Measurements from ENCODE around the gene KCNT1. TPM values are rescaled to one million over a fixed set of nuclear protein-coding genes. Genes with fewer than 3 reads are reported as not detected.
"Not testable (repeated sequence)": the region's sequence is repeated elsewhere in the genome, so short reads cannot be mapped to it uniquely, and the experiment has no call there.

The KCNT1 gene
- polyA plus RNA-seq, 2 of the 4 experiments (the other 2 are of a cell fraction) = not detected

- ChIA-PET POLR2A (no interaction called here), CTCF (interaction anchor here (1.2 to 1.4 kb wide), 2 partner anchors 10 to 162 kb away, joined by 3 to 5 read pairs; no protein-coding TSS in a partner anchor)
- WGBS (ENCODE audit: missing lambda C conversion rate) = 24% methylated on average over 20 of the region's 29 CpGs
- H3K9me3 ChIP-seq = no peaks in the 10 kb centered on the region
- DNase-seq (ENCODE audit: low read depth in 1 of 2, low spot score in 1 of 2) (no peak), ATAC-seq (no peak), FAIRE-seq (no peak)
- H3K4me2 ChIP-seq = no peak overlapping the region
- no peaks in the 10 kb centered on the region for H3K4me1 ChIP-seq
- H3K27ac ChIP-seq = no peak overlapping the region
- TF ChIP-seq RCOR1 (IDR thresholded peaks at IDR 0.05; ENCODE audit: low read depth, low read length) = no peak
- no peak for TF ChIP-seq RARB (CRISPR knock-in tag; IDR thresholded peaks at IDR 0.05)
- no peak overlapping the region for H3K4me3 ChIP-seq
Observed at GRCh38 chr9:135666534-135667462, 35.2 kb upstream of the KCNT1 start.

DNA sequence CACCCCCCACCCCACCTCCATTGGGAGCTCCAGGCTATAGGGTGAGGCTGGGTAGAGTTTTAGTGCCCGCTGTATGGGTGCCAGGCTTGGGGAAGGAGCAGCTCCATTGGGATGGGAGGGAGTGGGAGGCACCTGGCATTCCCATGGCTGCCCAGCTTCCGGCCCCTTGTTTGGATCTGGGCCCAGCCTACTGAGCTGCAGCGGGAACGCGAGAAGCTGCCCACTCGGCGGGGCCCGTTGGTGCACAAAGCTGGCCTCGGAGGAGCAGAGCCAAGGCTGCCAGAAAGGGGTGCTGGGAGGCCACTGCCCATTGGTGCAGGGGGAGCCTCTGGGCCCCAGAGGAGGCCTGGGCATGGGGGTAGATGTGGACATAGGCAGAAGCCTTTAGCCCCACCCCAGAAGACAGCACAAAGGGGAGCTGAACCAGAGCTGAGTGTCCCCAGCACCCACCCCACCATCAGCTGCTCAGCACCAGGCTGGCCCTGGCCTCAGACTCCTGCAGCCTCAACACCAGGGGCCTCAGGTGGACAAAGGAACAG, 34.5 kb upstream of the KCNT1 start:
- TF ChIP-seq CBX8 (IDR thresholded peaks at IDR 0.05) = no peak
- no peak for TF ChIP-seq ATOH8 (CRISPR knock-in tag; IDR thresholded peaks at IDR 0.05; ENCODE audit: low read depth)
- TF ChIP-seq RNF2 (IDR thresholded peaks at IDR 0.05; ENCODE audit: borderline replicate concordance, low read depth) = no peak
- no peak for TF ChIP-seq E2F6 (IDR thresholded peaks at IDR 0.05; ENCODE audit: borderline replicate concordance, low read depth)
- no peak for TF ChIP-seq JUNB (IDR thresholded peaks at IDR 0.05)
- TF ChIP-seq KDM1A (IDR thresholded peaks at IDR 0.05; ENCODE audit: low read depth) = no peak
- no peak for TF ChIP-seq FOXS1 (CRISPR knock-in tag; IDR thresholded peaks at IDR 0.05)
- TF ChIP-seq MAX (IDR thresholded peaks at IDR 0.05) = no peak
- no peak for TF ChIP-seq CHD2 (IDR thresholded peaks at IDR 0.05; ENCODE audit: low read length, partially characterized antibody)
- TF ChIP-seq GATA3 (IDR thresholded peaks at IDR 0.05; ENCODE audit: borderline replicate concordance) = no peak
- Histone ChIP-seq H3K27ac (no peak overlapping the region), H3K9me3 (no peaks in the 10 kb centered on the region), H3K4me3 (no peak overlapping the region), H3K4me1 (no peaks in the 10 kb centered on the region), H3K4me2 (no peak overlapping the region)
- FAIRE-seq (no peak), ATAC-seq (no peak), DNase-seq (ENCODE audit: low read depth in 1 of 2, low spot score in 1 of 2) (no peak)
- POLR2A ChIA-PET = no interaction called here
- WGBS (ENCODE audit: missing lambda C conversion rate) = 61% methylated on average over 8 of the region's 9 CpGs
- CTCF ChIA-PET = interaction anchor here (1.2 to 1.4 kb wide), 2 partner anchors 9 to 163 kb away, joined by 3 to 5 read pairs; no protein-coding TSS in a partner anchor

GRCh38 chr9:135669018-135669417, 33.0 kb upstream of the KCNT1 start:
- H3K9me3 ChIP-seq; ATAC-seq; POLR2A ChIA-PET; CTCF ChIA-PET; H3K4me1 ChIP-seq; FAIRE-seq; H3K4me2 ChIP-seq; DNase-seq (ENCODE audit: low read depth in 1 of 2, low spot score in 1 of 2); H3K4me3 ChIP-seq; H3K27ac ChIP-seq: not testable (repeated sequence)
- WGBS (ENCODE audit: missing lambda C conversion rate) = 37% methylated on average over 5 of the region's 5 CpGs

DNA sequence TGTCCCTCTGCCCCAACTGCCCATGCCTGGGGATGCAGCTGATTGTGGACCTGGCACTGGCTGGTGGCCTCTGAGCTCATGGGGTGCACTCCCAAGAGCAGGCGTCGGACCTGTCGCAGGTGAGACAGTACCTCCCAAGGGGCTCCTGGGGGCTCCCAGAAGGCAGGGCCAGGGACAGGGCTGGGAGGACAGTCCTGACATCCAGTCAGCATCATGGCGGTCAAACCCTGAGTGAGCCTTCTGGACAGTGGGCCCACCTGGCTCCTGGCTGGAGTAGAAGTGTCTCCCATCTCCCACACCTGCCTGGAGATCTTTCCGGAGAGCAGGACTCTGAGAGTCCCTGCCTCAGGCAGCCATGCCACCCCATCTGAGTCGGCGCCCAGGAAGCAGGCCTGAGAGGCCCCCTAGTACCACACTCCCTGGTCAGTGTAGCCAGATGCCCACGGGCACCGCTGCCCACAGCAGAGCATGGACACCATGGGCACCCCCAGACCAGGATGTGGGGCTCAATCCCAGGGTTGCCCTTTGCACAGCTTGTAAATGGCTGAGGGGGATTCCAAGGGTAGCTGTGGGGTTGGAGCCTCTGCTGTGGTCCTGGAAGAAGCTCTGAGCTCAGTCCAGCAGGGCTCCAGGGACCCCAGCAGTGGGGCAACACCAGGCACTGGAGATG, 32.2 kb upstream of the KCNT1 start:
- POLR2A ChIA-PET = no interaction called here
- CTCF ChIA-PET = interaction anchor here (1.4 kb wide), 1 partner anchor 11 kb away, joined by 3 read pairs; no protein-coding TSS in a partner anchor
- Histone ChIP-seq H3K4me3 (no peak overlapping the region), H3K4me1 (no peaks in the 10 kb centered on the region), H3K27ac (no peak overlapping the region), H3K9me3 (no peaks in the 10 kb centered on the region), H3K4me2 (no peak overlapping the region)
- FAIRE-seq (no peak), ATAC-seq (no peak), DNase-seq (ENCODE audit: low read depth in 1 of 2, low spot score in 1 of 2) (no peak)
- 59% methylated on average over 7 of the region's 9 CpGs for WGBS (ENCODE audit: missing lambda C conversion rate)
- TF ChIP-seq RFX5 (IDR thresholded peaks at IDR 0.05) (no peak), POLR2A (IDR thresholded peaks at IDR 0.05; ENCODE audit: low read length) (no peak), TFCP2L1 (CRISPR knock-in tag; IDR thresholded peaks at IDR 0.05) (no peak), ESRRA (IDR thresholded peaks at IDR 0.05; ENCODE audit: borderline replicate concordance, low read length) (no peak), NFE2L2 (conservative IDR thresholded peaks at IDR 0.05; ENCODE audit: low read length) (no peak), RAD21 (conservative IDR thresholded peaks at IDR 0.05 in 1 of 2, IDR thresholded peaks at IDR 0.05 in 1 of 2) (no peak), KDM1A (IDR thresholded peaks at IDR 0.05; ENCODE audit: low read depth) (no peak), ZSCAN20 (CRISPR knock-in tag; IDR thresholded peaks at IDR 0.05) (no peak), HOXB13 (CRISPR knock-in tag; IDR thresholded peaks at IDR 0.05; ENCODE audit: low read depth) (no peak), NR3C1 (IDR thresholded peaks at IDR 0.05) (no peak), SREBF2 (IDR thresholded peaks at IDR 0.05) (no peak), POLR2AphosphoS2 (conservative IDR thresholded peaks at IDR 0.05; ENCODE audit: low read length) (no peak), GATA3 (IDR thresholded peaks at IDR 0.05; ENCODE audit: borderline replicate concordance) (no peak)
- TF ChIP-seq, protein P1, sequence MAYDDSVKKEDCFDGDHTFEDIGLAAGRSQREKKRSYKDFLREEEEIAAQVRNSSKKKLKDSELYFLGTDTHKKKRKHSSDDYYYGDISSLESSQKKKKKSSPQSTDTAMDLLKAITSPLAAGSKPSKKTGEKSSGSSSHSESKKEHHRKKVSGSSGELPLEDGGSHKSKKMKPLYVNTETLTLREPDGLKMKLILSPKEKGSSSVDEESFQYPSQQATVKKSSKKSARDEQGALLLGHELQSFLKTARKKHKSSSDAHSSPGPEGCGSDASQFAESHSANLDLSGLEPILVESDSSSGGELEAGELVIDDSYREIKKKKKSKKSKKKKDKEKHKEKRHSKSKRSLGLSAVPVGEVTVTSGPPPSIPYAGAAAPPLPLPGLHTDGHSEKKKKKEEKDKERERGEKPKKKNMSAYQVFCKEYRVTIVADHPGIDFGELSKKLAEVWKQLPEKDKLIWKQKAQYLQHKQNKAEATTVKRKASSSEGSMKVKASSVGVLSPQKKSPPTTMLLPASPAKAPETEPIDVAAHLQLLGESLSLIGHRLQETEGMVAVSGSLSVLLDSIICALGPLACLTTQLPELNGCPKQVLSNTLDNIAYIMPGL (CRISPR knock-in tag; IDR thresholded peaks at IDR 0.05; ENCODE audit: borderline replicate concordance) = no peak
- TF ChIP-seq, protein P2, sequence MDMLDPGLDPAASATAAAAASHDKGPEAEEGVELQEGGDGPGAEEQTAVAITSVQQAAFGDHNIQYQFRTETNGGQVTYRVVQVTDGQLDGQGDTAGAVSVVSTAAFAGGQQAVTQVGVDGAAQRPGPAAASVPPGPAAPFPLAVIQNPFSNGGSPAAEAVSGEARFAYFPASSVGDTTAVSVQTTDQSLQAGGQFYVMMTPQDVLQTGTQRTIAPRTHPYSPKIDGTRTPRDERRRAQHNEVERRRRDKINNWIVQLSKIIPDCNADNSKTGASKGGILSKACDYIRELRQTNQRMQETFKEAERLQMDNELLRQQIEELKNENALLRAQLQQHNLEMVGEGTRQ (IDR thresholded peaks at IDR 0.05) = no peak
